ENCODE results near the gene ZRANB3.
"Not testable (repeated sequence)": the region's sequence is repeated elsewhere in the genome, so short reads cannot be mapped to it uniquely, and the experiment has no call there.

The ZRANB3 gene

DNA sequence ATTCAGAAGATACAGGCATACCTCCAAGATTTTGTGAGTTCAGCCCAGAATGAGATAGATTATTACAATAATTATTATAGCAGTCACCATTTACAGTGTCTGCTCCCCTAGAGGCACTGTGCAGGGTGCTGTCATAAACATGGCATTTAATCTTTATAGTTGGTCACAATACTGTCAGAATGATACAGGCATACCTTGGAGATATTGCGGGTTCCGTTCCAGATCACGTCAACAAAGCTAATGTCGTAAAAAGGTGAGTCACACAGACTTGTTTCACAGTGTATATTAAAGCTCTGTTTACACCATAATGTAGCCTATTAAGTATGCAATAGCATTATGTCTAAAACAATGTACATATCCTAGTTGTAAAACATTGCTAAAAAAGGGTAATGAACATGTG lies 45.6 kb downstream of the ZRANB3 start:
- no peak for DNase-seq (ENCODE audit: low read depth in 3 of 3)

DNA sequence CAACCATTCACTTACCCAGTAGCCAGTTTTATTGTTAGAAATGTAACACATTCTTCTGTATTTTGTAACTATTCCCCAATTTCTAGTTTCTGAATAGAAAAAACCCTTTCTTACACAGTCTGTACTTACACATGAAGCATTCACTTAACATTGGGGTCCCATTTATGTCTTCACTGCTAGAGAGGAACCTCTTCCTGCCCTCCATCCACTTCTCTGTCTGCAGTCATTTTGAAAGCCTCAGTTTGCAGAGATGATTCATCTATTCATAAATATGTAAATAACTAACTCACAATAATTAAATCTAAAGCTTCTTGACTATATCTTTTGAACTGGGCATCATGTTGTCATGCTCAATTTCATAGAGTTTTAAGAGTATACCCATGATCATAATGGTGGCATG lies 55.9 kb downstream of the ZRANB3 start:
- no peak for DNase-seq (ENCODE audit: low read depth in 3 of 3)

DNA sequence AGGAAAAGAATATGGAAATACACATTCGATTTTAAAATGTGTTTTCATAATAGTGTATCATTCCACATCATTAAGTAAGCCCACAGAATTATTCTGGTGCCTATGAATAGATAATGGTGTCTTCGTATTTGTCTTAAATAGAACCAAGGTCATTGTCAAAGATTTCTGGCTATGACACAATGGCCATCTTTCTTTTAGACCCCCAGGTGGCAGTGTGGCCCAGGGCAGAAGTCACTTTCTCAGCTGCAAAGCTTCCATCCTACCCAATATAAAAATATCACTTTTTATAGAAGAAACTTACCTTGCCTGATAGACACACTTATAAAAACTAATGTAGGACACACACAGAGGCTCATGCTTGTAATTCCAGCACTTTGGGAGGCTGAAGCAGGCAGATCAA lies 57.5 kb downstream of the ZRANB3 start:
- no peak for DNase-seq (ENCODE audit: low read depth in 3 of 3)

DNA sequence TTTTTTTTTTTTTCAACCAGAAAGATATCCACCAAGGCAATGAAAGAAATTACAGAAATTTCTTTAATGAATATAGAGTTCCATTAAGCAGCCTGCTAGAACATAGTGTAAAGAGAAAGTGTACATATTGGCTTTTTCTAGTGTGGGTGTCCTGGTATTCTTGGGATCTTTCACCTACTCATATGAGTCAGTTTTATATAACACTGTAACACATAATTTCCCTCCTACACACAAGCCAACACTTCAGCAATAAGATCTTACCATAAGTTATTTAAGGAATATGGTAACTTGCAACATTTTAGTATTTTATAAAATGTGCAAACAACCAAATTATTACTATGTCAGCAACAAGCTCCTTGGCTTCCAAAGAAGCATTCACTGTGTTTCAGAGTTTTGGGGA lies 59.9 kb downstream of the ZRANB3 start:
- no peak for DNase-seq (ENCODE audit: low read depth in 3 of 3)

DNA sequence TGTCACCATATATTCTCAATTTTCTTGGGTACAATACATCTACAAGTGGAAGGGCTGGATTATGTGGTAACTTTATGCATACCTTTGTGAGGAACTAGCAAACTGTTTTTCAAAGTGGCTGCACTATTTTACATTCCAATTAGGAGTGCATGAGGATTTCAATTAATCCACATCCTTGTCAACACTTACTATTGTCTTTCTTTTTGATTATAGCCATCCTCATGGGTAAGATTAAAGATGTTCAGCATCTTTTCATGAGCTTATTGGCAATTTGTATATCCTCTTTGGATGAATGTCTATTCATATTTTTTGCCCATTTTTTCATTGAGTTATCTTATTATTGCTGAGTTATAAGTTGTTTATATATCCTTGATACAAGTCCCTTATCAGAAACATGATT lies 73.7 kb downstream of the ZRANB3 start:
- no peak for DNase-seq (ENCODE audit: low read depth in 3 of 3)

DNA sequence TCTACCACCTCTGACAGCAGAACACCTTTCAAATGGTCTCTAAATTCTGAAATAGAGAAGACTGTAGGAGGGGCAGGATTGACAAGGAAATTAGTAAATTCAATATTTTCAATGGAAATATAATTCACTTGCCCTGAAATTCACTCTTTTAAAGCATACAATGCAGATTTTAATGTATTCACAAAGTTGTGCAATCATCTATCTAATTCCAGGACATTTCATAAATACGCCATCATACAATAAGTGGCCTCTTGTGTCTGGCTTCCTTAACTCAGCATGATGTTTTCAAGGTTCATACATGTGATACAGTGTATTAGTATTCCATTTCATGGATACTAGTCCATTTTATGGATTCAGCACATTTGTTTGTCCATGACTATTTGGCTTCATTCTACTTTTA lies 74.2 kb downstream of the ZRANB3 start:
- DNase-seq (ENCODE audit: low read depth in 3 of 3): no peak

DNA sequence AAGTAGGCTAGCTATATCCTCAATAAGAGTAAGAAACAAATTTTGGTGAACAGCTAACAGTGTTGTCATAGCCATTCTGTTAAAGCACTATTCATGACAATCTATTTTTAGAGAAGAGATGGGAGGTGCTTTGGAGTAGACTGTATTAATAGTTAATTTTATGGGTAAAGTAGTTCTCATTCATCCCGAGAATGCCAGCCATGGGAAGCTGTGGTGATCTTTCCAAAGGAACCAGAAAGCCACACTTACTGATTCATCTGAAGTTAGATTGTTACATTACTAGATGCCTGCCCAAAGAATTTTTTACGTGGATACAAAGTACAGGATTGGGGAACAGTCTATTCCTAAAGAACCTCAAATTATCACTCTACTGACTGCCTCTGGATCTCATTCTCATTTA lies 74.6 kb downstream of the ZRANB3 start:
- no peak for DNase-seq (ENCODE audit: low read depth in 3 of 3)

DNA sequence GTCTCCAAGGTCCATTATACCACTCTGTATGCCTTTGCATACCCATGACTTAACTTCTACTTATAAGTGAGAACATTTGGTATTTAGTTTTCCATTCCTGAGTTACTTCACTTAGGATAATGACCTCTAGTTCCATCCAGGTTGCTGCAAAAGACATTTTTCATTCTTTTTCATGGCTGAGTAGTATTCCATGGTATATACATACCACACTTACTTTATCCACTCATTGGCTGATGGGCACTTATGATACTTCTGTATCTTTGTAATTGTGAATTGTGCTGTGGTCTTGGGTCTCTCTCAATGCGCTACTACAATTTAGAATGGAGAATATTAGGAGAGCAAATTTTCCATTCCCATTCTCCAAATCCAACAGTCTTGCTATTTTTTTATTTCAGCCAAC lies 76.4 kb downstream of the ZRANB3 start:
- DNase-seq (ENCODE audit: low read depth in 3 of 3): no peak

DNA sequence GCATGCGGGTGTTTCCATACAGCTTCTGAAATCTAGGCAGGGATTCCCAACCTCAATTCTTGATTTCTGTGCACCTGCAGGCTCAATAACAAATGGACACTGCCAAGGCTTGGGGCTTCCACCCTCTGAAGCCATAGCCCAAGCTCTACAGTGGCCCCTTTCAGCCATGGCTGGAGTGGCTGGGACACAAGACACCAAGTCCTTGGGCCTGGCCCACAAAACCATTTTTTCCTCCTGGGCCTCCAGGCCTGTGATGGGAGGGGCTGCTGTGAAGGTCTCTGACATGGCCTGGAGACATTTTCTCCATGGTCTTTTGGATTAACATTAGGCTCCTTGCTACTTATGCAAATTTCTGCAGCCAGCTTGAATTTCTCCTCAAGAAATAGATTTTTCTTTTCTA lies 78.0 kb downstream of the ZRANB3 start:
- DNase-seq (ENCODE audit: low read depth in 3 of 3): not testable (repeated sequence)

DNA sequence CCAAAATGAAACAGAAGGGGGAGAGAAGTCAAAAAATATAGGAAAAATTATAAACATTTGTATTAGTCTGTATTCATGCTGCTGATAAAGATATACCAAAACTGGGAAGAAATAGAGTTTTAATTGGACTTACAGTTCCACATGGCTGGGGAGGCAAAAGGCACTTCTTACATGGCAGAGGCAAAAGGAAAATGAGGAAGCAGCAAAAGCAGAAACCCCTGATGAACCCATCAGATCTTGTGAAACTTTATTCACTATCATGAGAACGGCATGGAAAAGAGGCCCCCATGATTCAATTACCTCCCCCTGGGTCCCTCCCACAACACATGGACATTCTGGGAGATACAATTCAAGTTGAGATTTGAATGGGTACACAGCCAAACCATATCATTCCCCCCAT lies 79.1 kb downstream of the ZRANB3 start:
- no peak for DNase-seq (ENCODE audit: low read depth in 3 of 3)

DNA sequence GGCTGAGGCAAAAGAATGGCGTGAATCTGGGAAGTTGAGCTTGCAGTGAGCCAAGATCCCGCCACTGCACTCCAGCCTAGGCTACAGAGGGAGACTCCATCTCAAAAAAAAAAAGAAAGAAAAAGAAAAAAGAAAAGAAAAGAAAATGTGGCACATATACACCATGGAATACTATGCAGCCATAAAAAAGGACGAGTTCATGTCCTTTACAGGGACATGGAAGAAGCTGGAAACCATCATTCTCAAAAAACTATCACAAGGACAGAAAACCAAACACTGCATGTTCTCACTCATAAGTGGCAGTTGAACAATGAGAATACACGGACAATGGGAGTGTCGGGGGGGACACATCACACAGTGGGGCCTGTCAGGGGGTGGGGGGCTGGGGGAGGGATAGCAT lies 88.0 kb downstream of the ZRANB3 start:
- not testable (repeated sequence) for DNase-seq (ENCODE audit: low read depth in 3 of 3)

DNA sequence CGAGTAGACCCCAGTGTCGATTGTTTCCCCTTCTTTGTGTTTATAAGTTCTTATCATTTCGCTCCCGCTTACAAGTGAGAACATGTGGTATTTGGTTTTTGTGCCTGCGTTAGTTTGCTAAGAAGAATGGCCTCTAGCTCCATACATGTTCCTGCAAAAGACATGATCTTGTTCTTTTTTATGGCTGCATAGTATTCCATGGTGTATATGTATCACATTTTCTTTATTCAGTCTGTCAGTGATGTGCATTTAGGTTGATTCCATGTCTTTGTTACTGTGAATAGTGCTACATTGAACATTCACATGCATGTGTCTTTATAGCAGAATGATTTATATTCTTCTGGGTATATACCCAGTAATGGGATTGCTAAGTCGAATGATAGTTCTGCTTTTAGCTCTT lies 95.9 kb downstream of the ZRANB3 start:
- DNase-seq (ENCODE audit: low read depth in 3 of 3): not testable (repeated sequence)

DNA sequence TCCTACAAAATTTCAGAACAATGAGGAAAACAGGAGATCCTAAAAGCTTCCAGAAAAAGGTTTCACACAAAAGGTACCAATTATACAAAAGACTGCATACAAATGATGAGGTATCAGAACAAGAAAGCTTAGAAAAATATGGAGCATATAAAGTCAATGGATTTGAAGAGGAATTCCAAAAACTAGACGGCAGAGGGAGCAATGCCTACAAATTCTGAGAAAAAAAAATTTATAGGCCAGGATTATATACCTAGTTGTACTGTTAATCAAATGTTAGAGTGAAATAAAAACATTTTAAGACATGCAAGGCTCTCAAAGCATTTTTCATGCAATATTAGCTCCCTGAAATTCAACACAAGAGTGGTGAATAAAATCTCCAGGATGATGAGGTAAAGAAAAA lies 106.2 kb downstream of the ZRANB3 start:
- DNase-seq (ENCODE audit: low read depth in 3 of 3): no peak

DNA sequence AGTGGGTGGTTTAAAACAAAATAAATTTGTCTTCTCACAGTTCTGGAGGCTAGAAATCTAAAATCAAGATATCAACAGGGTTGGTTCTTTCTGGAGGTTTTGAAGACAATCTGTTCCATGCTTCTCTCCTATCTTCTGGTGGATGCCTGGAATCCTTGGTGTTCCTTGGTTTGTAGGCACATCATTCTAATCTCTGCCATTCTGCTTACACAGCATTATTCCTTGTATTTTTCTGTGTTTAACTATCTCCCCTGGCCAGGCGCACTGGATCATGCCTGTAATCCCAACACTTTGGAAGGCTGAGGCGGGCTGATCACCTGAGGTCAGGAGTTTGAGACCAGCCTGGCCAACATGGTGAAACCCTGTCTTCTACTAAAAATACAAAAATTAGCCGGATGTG lies 108.1 kb downstream of the ZRANB3 start:
- no peak for DNase-seq (ENCODE audit: low read depth in 3 of 3)

DNA sequence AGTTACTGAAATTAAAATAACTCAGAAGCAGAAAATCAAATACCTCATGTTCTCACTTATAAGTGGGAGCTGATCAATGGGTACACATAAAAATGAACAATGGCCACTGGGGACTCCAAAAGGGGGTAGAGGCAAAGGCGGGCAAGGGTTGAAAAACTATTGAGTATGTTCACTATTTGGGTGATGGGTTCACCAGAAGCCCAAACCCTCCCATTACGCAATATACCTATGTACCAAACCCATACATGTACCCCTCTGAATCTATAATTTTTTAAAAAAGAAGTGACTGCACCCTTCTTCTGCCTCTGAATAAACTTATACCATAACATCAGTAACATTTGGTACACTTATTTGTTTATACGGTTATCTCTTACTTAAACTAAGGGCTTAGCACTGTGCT lies 119.4 kb downstream of the ZRANB3 start:
- no peak for DNase-seq (ENCODE audit: low read depth in 3 of 3)

DNA sequence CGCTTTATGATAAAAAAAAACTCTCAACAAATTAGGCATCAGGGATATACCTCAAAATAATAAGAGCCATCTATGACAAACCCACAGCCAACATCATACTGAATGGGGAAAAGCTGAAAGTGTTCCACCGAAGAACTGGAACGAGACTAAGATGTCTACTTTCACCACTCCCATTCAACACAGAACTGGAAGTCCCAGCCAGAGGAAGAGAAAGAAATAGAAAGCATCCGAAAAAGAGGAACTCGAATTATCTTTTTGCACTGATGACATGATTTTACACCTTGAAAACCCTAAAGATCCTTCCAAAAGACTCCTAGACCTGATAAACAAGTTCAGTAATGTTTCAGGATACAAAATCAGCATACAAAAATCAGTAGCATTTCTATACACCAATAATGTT lies 121.6 kb downstream of the ZRANB3 start:
- DNase-seq (ENCODE audit: low read depth in 3 of 3): no peak

DNA sequence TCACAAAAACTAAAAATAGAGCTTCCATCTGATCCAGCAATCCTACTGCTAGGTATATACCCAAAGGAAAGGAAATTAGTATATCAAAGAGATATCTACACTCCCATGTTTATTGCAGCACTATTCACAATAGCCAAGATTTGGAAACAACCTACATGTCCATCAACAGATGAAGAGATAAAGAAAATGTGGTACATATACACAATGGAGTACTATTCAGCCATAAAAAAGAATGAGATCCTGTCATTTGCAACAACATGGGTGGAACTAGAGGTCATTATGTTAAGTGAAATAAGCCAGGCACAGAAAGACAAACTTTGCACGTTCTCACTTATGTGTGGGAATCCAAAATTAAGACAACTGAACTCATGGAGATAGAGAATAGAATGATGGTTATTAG lies 134.8 kb downstream of the ZRANB3 start:
- DNase-seq (ENCODE audit: low read depth in 3 of 3): not testable (repeated sequence)

DNA sequence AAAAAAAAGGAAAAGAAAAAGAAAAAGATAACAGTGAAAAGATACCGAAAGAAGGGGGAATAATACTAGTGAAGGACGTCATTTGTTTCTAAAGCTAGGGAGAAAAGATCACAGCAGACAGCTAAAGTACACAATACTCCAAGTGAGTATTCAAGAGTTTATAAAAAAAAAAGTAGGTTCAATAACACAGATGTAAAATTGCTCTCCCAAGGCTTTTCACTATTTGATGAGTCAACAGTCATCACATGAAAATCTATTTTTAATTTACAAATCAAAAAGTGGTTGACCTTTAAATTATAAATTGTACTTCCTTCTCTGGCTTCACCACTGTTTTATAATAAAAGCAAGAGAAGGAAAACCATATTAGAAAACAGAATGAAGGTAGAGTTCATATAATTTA lies 144.0 kb downstream of the ZRANB3 start:
- no peak for DNase-seq (ENCODE audit: low read depth in 3 of 3)

DNA sequence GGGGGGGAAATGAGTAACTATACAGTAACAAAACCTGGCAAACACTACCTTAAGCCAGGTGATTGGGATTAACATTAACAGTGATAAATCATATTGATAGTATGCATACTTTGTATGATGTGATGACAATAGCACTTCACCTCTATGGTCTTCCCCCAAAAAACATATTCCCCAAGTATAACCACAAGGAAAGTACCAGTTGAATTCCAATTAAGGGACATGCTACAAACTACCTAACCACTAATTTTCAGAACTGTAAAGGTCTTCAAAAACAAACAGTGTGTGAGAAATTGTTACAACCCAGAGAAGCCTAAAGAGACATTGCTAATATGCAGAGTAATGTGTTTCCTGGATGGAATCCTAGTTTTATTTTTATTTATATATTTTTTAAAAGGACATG lies 152.4 kb downstream of the ZRANB3 start:
- no peak for DNase-seq (ENCODE audit: low read depth in 3 of 3)

DNA sequence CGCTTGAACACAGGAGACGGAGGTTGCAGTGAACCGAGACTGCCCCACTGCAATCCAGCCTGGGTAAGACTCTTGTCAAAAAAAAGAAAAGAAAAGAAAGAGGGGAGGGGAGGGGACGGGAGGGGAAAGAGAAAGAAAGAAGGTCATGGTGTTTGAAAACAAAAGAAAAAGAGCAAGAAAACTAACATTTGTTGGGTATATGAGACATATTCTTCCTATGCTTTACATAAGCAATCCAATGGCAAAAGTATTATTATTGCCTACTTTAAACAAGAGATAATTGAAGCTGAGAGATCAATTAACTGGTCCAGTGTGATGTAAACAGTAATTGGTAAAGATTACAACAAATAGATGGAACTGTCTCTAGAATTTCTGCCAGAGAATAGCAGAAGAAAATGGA lies 157.3 kb downstream of the ZRANB3 start:
- DNase-seq (ENCODE audit: low read depth in 3 of 3): no peak

DNA sequence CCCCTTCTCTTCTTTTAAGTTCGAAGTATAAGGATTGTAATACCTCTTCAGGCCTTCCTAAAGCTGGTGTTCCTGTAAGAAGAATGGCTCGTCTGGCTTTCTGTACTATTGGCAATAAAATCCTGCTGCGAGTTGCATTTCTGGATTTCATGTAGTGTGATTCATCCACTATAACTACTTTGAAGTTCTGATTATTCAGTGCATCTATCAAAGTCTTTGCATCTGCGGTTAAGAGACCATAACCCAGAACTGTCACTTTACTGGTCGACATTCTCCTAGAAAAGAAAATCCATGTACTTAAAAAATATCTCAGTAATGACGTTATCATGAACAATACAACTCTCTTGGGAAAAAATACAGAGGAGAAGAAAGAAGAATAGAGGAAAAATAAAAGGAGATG lies 181.1 kb downstream of the ZRANB3 start:
- no peak for DNase-seq (ENCODE audit: low read depth in 3 of 3)

DNA sequence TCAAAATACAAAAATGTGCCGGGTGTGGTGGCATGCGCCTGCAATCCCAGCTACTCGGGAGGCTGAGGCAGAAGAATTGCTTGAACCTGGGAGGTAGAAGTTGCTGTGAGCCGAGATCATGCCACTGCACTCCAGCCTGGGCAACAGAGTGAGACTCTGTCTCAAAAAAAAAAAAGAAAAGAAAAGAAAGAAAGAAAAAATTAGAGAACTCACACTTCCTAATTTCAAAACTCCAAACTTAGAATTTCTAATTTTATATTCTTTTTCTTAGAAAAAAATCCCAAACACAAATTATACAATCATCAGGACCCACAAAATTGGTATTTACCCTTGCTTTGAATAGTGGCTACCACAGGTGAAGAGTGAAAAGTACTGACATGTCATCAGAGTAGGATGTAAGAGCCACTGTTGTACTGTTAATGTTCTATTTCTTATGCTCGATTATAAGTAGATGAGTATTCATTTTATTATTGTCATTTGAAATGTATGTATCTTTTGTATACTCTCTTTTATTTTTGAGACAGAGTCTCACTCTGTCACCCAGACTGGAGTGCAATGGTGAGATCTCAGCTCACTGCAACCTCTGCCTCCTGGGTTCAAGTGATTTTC lies 182.8 kb downstream of the ZRANB3 start:
- not testable (repeated sequence) for DNase-seq (ENCODE audit: low read depth in 3 of 3)

DNA sequence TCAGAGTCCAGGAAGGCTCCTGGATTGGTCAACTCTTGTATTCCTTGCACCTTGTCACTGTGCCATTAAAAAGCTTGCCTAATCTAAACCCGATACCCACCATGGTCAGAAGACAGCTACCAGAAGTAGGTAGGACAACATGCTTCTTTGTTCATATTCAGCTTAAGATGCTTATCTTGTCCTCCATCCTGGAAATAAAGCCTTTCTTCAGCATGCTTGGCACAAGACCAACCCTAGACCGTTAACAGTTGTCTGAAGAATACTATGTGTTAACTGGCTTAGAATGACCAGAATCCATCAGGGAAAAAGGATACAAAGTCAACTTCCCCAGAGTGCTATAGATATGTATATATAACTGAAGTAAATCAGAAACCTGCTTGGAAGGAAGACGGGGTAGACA lies 193.9 kb downstream of the ZRANB3 start:
- DNase-seq (ENCODE audit: low read depth in 3 of 3): no peak

DNA sequence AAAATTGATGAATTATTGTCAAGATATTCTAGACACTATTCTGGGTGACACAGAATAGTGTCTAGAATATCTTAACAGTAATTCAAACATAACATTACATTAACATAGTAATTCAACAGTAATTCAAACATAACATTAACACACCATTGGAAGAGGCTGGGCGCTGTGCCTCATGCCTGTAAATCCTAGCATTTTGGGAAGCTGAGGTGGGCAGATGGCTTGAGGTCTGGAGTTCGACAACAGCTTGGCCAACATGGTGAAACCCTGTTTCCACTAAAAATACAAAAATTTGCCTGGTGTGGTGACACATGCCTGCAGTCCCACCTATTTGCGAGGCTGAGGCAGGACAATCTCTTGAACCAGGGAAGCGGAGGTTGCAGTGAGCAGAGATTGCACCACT lies 195.8 kb downstream of the ZRANB3 start:
- no peak for DNase-seq (ENCODE audit: low read depth in 3 of 3)

DNA sequence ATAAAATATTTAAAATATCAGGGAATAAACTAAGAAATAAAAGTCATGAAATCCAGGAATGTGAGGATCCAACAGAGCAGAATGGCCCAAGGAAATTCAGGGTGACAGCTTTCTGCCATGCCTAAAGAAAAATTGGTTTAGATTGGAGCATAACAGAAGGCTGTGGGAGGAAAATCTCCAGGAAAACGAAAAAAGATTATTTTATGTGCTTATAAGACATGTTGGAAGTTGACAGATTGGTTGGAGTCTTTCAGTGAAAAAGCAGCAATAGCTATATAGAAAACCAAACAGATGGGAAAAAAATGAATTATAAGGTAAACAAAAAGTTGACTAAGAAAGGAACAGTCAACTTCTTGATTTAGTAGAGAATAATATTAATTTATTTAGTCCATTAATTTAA lies 203.9 kb downstream of the ZRANB3 start:
- DNase-seq (ENCODE audit: low read depth in 3 of 3): no peak
